NCI-H345 treated with DMSO at 0.1 percent for 48 hours (cell line): Measurements from ENCODE around the gene BMPER.

ENCODE experiments used
- DNase-seq: peaks from one replicate; lab custom pipeline; 2025; ENCODE audit not compliant: unreplicated experiment; lab: John Stamatoyannopoulos, UW

Gene BMPER

DNA sequence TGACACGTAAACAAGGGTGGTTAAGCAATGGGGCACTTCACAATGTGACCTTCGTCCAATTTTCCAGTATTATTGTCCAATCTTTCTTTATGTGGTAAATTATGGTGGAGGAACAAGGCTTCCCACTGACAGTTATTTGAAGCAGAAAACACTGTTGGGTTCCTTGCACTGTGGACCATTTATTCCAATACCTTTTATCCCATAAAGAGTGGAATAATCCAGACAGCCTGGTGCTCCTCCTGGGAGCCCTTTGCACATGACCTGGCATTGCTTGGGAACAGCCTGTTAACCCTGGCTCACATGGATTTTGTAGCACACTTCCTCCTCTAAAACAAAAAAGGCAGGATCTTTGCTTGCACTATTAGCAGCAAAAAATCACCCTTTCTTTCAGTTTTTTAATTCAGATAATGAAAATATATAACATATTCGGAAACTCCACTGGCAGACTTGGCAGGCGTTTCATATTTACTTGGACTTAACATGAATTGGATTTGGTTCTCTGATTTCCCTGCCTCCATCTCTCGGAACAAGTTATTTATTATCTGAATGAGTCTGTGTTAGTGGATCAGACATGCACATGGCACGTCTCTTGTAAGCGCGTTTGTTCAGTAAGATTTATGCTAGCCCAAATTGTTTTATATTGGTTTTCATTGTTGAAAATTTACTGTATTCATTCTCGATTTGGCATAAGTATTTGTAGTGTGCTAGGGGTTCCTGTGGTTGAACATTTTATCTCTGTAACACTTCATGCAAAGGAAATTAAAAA lies 59.3 kb downstream of the BMPER start:
- no peak for DNase-seq

DNA sequence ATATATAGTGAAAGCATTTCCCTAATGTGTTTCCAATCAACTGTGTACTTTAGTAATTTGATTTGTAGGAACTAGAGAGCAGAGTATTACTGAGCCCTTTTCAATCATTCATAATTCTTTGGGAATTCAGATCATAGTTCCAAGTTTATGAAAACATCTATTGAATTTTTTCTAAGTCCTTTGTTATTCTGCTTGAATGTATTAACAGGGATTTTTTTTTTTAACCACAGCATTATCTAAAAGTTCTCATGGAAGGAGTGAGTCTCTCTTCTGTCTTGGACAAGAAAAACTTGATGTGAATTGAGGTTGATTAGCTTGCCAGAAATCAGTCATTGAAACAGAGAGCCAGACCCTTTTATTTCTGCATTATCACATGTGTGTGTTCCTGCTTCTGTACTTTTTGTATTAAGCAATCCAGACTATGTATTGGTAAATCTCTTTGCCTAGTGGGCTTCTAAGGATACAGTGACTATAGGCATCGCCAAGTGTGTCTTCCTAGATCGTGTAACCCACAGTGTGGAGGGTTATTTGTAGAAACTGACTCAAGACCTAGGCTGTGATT lies 59.9 kb downstream of the BMPER start:
- DNase-seq = no peak

DNA sequence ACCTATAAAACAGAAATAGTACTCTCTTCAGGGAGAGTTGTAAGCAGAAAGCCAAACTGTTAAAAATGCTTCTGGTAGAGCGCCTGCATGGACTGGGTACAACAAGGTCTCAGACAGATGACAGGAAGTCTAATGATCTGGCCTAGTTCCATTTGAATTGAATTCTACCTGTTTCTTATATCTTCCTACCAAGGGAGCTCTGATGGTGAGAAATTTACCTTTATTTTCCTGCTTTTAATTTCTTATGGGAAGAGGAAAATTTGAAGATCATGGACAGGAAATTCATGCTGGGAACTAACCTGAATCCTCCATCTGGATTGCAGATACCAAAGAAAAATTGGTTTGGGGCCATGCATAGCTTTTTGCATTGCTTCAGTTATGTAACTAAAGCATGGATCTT lies 63.3 kb downstream of the BMPER start:
- DNase-seq = no peak

DNA sequence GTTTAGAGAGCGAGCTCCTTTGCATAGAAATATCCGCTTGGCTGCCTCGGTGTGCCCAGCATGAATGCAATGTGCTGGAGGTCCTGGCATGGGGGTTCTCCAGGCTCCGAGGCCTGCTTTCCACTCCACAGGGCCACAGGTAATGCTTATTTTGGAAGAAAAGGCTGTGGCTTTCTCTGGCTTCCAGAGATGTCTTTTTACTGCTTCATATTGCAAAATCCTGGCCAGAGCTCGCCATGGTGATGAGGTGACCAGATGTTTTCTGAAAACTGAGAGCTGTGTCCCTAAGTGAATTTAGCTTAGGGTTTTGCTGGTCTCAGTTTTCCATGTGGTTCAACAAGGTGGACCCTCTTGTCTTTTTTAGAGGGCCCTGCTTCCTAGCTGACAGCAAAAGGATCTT lies 65.2 kb downstream of the BMPER start:
- DNase-seq = no peak

DNA sequence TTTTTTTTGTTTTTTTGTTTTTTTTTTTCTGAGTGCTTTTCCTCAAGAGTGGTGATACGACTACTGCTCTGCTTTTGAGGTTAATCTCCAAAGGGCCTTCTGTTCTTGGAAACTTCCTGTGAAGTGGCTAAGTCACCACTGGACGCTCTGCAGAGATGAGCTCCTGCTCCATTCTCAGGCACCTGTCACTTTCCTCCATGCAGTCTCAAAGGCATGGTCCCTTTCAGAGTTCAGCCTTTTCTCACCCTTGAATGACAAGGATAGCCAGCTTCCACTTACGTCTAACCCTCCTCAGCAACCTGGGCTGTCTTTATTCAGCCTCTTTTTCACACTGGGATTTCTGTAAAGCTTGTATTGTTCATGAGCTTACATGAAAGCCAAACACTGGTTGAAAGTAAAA lies 65.8 kb downstream of the BMPER start:
- no peak for DNase-seq

DNA sequence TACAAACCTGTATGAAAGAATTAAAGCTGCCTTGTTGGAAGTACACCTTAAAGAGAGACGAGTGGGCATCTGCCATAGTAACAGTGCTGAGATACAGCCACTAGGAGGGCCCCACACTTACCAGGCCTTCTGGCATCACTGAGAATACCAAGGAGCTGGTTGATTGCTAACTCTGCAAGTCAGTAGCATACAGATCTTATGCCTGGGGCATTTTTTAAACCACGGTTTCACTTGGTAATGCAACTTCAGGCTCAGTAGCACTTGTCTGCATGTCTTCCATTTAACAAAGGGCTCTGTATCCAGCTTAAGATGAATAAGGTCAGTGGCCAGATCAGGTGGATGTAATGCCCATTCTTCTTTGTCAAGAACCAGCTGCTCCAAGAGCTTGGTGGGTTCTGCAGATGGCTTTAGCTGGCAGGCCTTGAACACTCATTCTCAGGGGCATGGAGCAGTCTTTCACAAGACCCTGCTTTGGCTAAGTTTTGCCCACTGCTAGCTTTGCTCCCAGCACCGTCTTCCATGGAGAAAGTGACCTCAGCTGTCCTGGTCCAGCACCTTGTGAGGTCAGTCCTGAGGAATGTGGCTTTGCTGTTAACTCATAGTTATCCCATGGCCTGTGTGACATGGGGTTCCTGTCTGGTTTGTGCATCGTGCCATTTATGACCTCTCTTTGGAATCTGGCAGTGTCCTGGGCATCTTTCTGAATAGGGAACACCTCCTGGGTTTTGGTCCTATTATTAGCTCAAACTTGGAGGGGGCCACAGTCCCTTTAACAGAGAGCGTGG lies 68.1 kb downstream of the BMPER start:
- no peak for DNase-seq

DNA sequence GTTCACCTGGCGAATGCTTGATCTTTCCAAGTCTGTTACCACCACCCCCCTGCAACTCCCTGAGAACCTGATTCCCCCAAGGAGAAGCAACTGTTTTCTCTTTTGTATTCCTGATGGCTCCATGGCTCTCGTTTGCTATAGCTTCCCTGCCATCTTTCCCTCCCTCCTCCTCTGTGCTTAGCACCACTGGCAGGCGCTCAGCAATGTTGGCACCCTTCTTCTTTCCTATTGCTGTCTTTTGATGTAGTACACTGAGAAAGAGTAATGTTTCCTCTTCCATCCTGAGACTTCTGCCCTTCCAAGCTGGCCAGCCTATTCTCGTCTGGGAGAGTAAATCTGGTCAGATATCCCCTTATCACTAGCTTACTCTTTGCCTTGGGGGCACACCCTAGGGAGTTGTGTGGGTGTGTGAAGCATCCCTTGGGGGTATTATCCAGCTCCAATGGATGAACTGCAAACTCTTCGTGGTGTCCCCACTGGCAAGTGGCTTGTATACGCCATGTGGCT lies 74.0 kb downstream of the BMPER start:
- no peak for DNase-seq

DNA sequence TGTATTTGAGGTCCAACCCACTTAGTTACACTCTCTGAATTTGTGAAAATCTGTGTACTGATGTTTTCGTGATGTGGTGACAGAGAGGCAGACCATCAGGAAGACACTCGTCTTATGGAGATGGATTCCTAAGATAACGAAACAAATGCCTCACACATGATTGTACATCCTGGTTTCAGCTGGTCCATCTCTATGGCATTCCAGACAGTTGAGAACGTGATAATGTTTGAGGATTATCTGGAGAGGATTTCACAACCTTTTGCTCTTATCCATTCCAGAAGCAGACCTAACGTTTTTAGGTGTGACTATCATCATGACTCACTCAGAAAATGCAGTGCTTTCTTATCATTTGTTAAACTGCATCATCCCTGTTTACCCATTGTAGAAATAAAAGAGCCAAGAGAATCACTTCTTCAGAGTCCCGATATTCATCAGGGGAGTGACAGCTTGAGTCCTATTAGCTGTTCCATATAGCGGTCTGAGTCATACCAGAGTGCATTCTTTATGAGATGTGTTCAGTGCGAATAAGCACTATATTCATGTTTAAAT lies 74.5 kb downstream of the BMPER start:
- no peak for DNase-seq

DNA sequence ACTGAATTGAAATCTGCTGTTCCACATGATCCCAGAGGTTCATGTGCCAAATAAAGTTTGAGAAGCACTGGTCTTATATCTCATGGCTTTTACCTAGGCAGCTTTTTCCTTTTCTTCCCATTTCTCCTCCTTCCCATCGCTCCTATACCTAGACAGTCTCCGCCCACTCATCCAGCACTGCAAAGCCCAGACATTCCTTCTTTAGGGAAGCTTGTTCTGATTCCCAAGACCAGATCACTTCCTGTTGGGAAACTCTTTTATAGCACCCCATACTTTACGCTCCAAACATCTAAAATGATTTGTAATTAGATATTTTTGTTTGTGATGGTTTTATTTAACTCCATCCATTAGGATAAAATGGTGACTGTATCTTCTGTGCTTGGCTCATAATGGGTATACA lies 75.9 kb downstream of the BMPER start:
- DNase-seq = no peak

DNA sequence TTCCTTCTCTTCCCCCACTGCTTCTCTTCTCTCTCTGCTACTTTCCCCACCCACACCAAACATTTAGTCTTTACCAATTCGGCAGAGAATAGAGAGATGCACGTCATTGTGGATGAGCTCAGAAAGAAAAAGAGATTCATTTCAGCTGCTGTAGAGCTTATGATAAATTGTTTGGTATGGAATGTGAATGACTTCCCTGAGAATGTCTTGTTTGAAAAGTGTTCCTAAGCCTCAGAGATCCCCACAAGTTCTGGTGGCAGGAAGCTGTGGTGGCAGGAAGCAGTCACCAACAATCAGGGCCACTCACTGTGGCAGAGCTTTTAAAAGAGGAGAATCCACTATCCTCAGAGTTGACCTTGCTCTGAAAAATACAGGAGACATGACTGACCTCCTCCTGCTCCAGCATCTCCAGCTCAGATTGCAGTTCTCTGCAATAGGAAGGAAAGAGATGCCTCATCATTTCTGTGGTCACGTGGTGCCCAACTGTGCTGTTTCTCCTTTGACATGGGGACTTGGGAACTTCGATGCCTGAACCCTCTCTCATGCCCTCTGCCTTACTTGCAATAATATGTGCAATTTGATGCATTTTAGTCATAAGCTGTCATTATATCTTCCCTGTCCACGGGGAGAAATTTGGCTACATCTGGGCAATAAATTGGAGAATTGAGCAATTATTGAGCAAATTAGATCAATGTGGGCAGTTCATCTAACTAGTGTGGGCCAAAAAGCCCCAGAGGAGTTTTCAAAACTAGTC lies 76.5 kb downstream of the BMPER start:
- no peak for DNase-seq

DNA sequence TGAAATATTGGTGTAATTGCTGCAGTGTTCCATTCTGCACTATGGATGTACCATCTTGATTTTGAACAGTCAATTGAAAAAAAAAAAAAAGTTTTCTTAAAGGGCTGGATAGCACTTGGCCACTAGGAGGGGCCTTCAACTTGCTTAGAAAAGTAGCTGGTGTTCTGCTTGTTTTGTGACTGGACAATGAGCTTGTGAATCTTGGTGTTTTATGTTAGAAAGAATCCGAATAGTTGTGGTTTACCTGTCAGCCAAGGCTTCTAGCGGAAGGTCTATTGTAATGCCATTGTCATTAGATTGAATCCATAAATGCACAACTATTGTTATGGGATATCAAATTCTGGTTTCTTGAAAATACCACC lies 77.1 kb downstream of the BMPER start:
- DNase-seq = no peak

DNA sequence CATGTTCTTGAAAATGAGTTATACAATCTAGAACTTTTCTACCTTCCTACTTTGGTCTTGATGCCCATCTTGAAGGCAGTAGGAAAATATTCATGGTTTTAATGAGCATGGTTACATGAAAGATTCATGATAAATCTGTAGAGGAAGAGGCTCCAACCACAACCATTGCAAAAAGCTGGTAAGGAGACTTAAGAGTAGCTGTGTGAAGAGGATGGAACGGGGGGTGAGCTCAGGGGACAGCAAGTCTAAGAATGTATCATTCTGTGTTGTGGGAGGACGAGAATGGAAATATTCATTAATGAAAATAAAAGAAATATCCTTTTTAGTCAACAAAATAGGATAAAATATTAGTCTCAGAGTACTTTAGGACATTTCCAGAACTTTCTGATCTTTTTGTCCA lies 81.1 kb downstream of the BMPER start:
- no peak for DNase-seq

DNA sequence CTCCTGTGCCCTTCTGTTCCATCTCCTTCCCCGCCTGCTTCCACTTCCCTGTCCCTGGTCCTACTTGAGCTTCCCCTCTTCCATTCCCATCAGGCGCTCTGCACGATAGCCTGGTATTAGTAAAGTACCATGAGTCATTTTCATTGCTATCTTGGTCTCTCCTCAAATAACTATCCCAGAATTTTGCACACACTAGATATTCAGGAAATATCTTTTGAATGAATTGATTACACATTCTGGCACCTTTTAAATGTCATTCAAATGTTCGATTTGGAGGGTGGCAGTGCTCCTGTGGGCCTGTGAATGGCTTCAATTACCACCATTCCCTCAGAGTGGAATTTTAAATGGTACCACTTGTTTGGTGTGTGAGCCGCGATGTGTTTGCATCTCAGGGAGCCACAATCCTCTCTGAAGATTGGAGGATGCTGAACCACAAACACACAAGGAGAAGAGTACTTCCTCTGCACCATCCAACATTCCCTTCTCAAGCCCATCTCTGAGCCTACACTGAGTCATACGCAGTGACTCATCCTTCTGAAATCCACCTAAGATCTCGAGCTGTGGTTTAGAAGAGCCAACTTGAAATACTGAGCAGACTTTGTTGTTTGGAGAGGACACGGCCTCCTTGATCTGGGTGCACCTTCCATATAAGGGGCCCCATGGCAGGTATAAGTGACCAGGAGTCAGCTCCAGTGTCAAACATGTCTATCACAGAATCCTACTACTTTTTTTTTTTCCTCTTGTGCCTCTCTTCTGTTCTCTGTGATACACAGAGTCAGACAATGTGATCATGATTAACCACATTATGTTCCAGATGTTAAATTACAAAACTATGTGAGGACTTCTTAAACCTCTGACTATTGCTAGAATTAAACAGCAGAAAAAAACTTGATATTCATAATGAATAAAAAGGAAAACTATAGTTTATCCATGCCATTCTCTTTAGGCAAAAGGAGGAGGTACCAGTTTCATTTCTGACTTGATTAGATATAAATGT lies 81.9 kb downstream of the BMPER start:
- DNase-seq = no peak

DNA sequence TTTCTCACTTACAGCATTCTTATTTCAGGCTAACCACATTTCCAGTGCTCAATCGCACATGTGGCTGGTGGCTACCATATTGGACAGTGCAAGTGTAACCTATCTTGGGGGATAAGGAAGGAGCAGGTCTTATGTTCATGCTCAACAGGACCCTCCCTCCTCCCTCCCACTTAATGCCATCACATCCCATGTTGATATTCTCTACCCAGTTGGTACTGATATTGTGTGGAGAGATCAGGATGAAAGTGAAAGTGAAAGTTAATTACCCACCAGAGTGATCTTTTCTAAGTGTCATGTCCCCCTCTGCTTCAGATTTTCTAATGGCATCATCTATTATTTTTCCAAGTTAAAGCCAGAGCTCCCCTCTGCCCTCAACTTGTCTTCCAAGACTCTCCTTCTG lies 91.6 kb downstream of the BMPER start:
- DNase-seq = no peak

DNA sequence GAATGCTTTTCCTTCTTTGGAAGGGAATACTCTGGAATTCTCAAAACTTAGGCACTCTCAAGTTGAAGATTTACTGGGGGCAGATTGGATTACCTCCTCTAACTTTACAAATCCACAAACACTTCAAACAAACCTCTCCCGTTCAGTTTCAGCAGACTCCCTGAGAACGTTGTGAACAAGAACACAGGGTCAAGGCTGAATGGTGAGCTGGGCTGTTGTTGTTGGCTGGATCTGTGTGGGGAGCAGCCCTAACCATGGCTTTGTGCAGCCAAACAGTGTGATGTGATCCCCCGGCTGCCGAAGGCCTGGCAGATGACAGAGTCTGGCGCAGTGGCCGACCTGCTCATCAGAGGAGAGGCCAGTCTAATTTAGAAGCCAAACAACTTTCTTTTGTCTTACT lies 93.1 kb downstream of the BMPER start:
- no peak for DNase-seq

DNA sequence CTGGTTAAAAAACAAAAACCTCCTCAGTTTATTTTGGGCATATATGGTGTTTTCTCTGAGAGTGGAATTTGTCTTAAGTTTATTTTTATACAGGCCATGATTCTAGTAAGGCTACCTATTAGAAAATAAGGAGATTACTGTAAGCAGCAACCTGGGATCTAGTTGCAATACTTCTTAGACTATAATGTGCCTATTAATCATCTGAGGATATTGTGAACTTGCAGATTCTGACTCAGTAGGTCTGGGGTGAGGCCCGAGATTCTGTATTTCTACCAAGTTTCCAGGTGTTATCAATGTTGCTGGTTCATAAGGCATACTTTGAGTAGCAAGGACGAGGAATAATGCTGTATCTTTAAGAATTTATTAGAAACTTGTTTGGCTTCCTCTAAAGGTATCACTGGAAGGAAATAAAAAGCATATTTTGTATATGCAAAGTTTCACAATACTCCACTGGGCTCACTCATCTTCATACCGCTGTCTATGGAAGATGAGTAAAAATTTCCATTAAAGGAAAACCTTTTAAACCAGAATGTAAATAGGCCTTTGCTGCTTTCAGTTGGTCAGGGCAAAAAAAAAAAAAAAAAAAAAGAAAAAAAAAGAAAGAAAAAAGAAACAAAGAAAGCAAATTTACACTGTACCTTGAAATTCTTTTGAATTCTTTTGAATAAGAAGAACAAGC lies 105.8 kb downstream of the BMPER start:
- no peak for DNase-seq

DNA sequence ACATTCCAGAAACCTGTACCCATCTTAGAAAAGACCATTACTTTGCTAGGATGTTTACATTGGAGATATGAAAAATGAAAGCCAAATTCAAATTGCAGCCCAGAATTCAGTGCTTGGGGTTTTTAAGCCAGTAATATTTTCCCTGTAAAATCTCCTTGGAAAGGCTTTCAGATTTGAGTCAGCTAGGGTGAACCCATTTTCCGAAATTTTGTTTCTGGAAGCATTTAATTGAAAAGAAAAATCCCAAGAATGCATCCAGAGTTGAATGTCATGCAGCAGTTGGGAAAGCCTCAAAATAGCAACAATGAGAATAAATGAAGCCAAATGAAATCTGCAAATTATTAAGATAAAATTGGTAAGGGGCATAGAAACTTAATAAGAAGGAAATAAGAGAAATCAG lies 106.4 kb downstream of the BMPER start:
- DNase-seq = no peak

DNA sequence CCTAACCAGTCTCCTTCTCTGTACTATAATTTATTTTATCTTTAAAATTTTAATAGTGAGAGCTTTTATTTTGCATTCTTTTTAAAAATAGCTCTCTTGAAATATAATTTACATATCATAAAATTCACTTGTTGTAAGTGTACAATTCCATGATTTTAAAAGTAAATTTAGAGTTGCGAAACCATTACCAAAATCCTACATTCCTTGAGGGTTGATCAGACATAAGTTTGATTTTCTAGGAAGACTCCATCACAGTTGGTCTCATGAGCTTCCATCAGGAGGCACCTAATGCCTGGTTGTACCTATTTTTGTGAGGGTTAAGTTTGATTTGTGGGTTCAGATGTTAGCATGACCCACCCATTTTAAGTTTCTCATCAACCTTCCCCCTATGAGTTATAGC lies 108.1 kb downstream of the BMPER start:
- DNase-seq = no peak

DNA sequence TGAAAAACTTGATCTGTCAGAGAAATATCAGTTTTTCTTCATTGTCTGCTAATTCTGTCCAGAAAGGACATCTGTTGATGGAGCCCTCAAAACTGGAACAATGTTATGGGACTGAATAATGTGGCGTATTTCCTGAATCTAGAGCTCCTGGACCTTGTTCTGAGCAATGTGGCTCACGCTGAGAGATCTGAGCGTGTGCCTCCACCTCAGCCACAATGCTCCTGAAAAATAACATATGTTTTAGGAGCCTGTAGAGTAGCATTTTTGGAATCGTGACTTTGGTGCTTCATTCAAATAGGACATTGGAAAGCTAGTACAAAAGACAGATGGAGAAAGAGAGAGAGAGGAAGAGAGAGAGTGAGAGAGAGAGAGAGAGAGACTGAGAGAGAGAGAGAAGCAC lies 110.3 kb downstream of the BMPER start:
- no peak for DNase-seq
